GM21447 (cell line): Measurements from ENCODE around the gene SFN.
"Not testable (repeated sequence)": the region's sequence is repeated elsewhere in the genome, so short reads cannot be mapped to it uniquely, and the experiment has no call there.

Experiments
- ATAC-seq: cut with Tn5 transposase; IDR thresholded peaks from one replicate; pipeline ENCODE4 v1.9.1; 2021; ENCODE audit not compliant: unreplicated experiment

Gene SFN

GRCh38 chr1:26838474-26839338 is 24.2 kb upstream of the SFN start:
- ATAC-seq = peak; percentile 95

GRCh38 chr1:26839339-26839722 is 23.6 kb upstream of the SFN start:
- peak; percentile 7 for ATAC-seq

GRCh38 chr1:26839779-26840178 is 23.2 kb upstream of the SFN start:
- ATAC-seq = no peak

- no peak for ATAC-seq
Measured at GRCh38 chr1:26844424-26845196, 18.3 kb upstream of the SFN start.

GRCh38 chr1:26847826-26848225 is 15.1 kb upstream of the SFN start:
- ATAC-seq = not testable (repeated sequence)

GRCh38 chr1:26848499-26848898 is 14.4 kb upstream of the SFN start:
- no peak for ATAC-seq

GRCh38 chr1:26848941-26849774 is 13.8 kb upstream of the SFN start:
- no peak for ATAC-seq

- no peak for ATAC-seq
Measured at GRCh38 chr1:26851106-26851684, 11.8 kb upstream of the SFN start.

GRCh38 chr1:26852701-26853100 is 10.2 kb upstream of the SFN start:
- no peak for ATAC-seq

- ATAC-seq = no peak
Measured at GRCh38 chr1:26853156-26853555, 9.8 kb upstream of the SFN start.

- ATAC-seq = no peak
Measured at GRCh38 chr1:26853600-26853999, 9.3 kb upstream of the SFN start.

- ATAC-seq = no peak
Measured at GRCh38 chr1:26854906-26855305, 8.0 kb upstream of the SFN start.

- no peak for ATAC-seq
Measured at GRCh38 chr1:26855636-26856035, 7.3 kb upstream of the SFN start.

GRCh38 chr1:26856181-26856580 is 6.8 kb upstream of the SFN start:
- ATAC-seq = no peak

GRCh38 chr1:26856604-26857469 is 6.1 kb upstream of the SFN start:
- no peak for ATAC-seq

GRCh38 chr1:26857473-26858060 is 5.4 kb upstream of the SFN start:
- no peak for ATAC-seq

GRCh38 chr1:26858160-26858559 is 4.8 kb upstream of the SFN start:
- no peak for ATAC-seq

GRCh38 chr1:26858891-26859640 is 3.9 kb upstream of the SFN start:
- ATAC-seq = no peak

- no peak for ATAC-seq
Measured at GRCh38 chr1:26861286-26861701, 1.7 kb upstream of the SFN start.
